Measurements from ENCODE around the gene AFF3.

- TF ChIP-seq SP1 (IDR thresholded peaks at IDR 0.05), result no peak
- TF ChIP-seq FOXM1 (IDR thresholded peaks at IDR 0.05; ENCODE audit: borderline replicate concordance), result no peak
- TF ChIP-seq ELF4 (IDR thresholded peaks at IDR 0.05), result no peak
- TF ChIP-seq CTBP1 (IDR thresholded peaks at IDR 0.05; ENCODE audit: borderline replicate concordance), result no peak
- TF ChIP-seq, protein P1, sequence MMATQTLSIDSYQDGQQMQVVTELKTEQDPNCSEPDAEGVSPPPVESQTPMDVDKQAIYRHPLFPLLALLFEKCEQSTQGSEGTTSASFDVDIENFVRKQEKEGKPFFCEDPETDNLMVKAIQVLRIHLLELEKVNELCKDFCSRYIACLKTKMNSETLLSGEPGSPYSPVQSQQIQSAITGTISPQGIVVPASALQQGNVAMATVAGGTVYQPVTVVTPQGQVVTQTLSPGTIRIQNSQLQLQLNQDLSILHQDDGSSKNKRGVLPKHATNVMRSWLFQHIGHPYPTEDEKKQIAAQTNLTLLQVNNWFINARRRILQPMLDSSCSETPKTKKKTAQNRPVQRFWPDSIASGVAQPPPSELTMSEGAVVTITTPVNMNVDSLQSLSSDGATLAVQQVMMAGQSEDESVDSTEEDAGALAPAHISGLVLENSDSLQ (IDR thresholded peaks at IDR 0.05), result no peak
- TF ChIP-seq NFRKB (IDR thresholded peaks at IDR 0.05), result no peak
- TF ChIP-seq SUZ12 (IDR thresholded peaks at IDR 0.05), result no peak
- TF ChIP-seq TARDBP (IDR thresholded peaks at IDR 0.05), result no peak
- TF ChIP-seq LEF1 (IDR thresholded peaks at IDR 0.05; ENCODE audit: borderline replicate concordance), result no peak
- TF ChIP-seq BHLHE40 (IDR thresholded peaks at IDR 0.05; ENCODE audit: borderline replicate concordance), result no peak
Measured at GRCh38 chr2:99827296-99827999, 314.9 kb downstream of the AFF3 start.

Measured in HEK293T (cell line).